ENCODE data around the gene PIK3CD. TPM values are rescaled to one million over a fixed set of nuclear protein-coding genes. Genes with fewer than 3 reads are reported as not detected.
"Not testable (repeated sequence)": the region's sequence is repeated elsewhere in the genome, so short reads cannot be mapped to it uniquely, and the experiment has no call there.

Gene PIK3CD
- total RNA-seq, 4 donors from 2014 or later, result 16.5 to 23.0 (median 18.2) TPM

DNA sequence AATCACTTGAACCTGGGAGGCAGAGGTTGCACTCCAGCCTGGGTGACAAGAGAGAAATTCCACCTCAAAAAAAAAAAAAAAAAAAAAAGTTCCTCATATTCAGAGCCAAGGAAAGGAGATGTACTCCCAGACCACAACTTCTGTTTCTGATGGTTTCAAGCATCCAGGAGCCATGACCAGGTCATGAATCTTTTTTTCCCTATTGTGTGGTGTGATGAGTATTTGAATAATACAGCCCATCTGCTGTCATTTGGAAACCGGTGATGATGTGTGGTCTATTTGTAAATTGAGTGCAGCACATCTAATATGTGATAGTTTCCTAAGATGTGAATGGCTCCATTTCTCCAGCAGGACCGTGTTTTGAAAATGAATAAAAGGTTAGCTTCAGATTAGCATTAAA lies 18.6 kb downstream of the PIK3CD start:
- no peak for DNase-seq (ENCODE audit: low spot score)
- TF ChIP-seq, protein P1, sequence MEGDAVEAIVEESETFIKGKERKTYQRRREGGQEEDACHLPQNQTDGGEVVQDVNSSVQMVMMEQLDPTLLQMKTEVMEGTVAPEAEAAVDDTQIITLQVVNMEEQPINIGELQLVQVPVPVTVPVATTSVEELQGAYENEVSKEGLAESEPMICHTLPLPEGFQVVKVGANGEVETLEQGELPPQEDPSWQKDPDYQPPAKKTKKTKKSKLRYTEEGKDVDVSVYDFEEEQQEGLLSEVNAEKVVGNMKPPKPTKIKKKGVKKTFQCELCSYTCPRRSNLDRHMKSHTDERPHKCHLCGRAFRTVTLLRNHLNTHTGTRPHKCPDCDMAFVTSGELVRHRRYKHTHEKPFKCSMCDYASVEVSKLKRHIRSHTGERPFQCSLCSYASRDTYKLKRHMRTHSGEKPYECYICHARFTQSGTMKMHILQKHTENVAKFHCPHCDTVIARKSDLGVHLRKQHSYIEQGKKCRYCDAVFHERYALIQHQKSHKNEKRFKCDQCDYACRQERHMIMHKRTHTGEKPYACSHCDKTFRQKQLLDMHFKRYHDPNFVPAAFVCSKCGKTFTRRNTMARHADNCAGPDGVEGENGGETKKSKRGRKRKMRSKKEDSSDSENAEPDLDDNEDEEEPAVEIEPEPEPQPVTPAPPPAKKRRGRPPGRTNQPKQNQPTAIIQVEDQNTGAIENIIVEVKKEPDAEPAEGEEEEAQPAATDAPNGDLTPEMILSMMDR (IDR thresholded peaks at IDR 0.05), result no peak
- ATAC-seq (ENCODE audit: low FRiP score), result no peak

DNA sequence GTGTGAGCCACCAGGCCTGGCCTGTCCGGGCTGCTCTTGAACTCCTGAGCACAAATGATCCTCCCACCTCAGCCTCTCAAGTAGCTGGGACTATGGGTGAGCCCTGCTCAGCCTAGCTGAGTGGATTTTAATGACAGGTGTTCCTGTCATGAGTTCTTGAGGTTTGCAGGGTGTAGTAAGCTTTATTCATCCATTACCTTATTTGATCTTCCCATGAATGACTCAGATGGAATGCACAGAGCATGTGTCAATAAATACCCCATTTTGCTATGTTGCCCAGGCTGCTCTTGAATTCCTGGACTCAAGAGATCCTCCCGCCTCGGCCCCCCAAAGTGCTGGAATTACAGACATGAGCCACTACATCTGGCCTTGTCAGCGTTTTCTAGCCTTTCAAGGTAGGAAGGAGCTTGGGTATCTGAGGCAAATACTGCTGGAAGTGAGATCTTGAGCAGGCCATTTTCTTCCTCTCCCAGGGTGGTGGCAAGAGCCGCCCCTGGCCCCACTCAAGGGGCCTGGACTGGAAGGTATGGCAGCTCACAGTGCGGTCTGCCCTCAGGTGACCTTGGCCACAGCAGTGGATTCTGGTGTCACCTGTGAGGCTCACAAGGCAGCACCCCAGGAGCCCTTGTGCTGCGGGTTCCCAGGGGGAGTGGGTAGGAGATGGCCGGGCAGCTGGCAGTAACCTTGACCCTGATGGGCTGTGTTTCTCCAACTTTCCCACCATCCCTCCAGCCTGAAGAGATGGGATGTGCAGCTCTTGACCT lies 20.0 kb downstream of the PIK3CD start:
- DNase-seq (ENCODE audit: low spot score) (no peak), ATAC-seq (ENCODE audit: low FRiP score) (peak; percentile 69)
- TF ChIP-seq, protein P1 (IDR thresholded peaks at IDR 0.05), result no peak

DNA sequence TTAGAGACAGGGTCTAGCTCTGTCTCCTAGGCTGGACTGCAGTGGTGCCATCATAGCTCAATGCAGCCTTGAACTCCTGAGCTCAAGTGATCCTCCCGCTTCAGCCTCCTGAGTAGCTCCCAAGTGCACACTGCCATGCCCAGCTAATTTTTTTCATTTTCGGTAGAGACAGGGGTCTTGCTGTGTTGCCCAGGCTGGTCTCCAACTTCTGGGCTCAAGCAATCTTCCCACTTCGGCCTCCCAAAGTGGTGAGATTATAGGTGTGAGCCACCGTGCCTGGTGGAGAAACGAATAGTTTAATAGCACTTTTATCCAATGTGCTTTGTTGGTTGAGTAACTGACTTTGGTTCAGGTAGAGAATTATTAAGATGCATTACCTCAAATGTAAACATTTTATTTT lies 20.9 kb downstream of the PIK3CD start:
- no peak for ATAC-seq (ENCODE audit: low FRiP score)
- DNase-seq (ENCODE audit: low spot score), result no peak
- TF ChIP-seq, protein P1 (IDR thresholded peaks at IDR 0.05), result no peak

DNA sequence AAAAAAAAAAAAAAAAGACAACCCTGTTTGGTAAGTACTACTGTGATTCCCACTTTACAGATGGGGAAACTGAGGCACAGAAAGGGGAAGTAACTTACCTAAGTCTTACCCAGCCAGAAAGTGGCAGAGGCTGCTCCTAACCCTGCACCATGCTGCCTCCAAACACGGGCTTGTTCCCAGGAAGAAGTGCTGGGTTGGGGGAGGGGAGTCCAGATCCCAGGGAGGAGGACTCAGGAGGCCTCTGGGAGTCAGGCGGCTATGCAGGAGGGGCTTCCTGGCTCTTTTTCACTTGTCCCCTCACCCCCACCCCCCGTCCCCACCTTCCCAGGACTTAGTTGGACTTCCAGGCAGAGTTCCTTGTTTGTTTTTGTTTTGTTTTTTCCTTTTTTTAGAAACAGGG lies 23.9 kb downstream of the PIK3CD start:
- DNase-seq (ENCODE audit: low spot score), result no peak
- ATAC-seq (ENCODE audit: low FRiP score), result no peak
- TF ChIP-seq, protein P1 (IDR thresholded peaks at IDR 0.05), result no peak

DNA sequence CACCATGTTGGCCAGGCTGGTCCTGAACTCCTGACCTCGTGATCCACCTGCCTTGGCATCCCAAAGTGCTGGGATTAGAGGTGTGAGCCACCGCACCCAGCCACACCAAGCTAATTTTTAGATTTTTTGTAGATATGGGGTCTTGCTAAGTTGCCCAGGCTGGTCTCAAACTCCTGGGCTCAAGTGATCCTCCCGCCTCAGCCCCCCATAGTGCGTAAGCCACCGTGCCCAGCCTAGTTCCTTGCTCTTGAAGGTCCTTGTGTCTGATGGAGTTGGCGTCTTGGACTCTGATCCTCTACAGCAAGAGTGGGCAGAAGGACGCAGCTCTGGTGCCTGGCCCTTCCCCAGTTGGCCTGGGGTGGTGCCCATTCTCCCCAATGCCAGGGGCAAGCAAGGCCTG lies 24.6 kb downstream of the PIK3CD start:
- not testable (repeated sequence) for DNase-seq (ENCODE audit: low spot score); ATAC-seq (ENCODE audit: low FRiP score)

DNA sequence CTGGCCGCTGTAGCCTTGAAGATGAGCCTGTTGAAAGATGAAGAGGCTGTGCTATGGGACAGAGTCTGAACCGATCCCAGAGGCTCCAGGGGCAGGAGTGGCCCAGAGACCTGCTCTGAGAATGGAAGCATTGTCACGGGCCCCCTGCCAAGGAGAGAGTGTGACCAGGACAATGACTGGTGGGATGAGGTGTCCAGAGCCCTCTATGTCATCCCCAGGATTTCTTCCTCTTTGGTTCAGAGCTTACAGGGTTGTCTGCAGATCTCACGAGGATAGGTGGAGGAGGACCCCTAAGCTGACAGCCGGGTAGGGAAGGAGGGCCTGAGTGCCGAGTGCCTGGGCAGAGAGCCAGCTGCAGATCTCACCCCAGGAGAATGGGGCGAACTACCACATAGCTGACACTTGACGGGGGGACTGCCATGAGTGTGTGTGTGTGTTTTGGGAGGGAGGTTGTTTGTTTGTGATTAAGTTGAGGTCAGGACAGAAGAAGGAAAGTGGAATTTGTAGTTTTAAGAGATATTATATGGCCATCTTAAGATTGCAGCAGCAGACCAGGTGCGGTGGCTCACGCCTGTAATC lies 25.4 kb downstream of the PIK3CD start:
- ATAC-seq (ENCODE audit: low FRiP score) (no peak), DNase-seq (ENCODE audit: low spot score) (no peak)
- TF ChIP-seq, protein P1 (IDR thresholded peaks at IDR 0.05), result no peak

DNA sequence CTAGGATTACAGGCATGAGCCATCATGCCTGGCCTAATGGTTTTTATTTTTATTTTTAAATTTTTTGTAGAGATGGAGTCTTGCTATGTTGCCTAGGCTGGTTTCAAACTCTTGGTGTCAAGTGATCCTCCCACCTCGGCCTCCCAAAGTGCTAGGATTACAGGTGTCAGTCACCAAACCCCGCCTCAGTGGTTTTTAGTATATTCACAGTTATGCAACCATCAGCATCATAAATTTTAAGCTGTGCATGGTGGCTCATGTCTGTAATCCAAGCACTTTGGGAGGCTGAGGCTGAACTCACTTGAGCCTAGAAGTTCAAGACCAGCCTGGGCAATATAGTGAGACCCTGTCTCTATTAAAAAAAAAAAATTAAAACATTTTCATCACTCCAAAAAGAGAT lies 28.6 kb downstream of the PIK3CD start:
- TF ChIP-seq, protein P1 (IDR thresholded peaks at IDR 0.05), result no peak
- DNase-seq (ENCODE audit: low spot score) (no peak), ATAC-seq (ENCODE audit: low FRiP score) (no peak)
